Measurements from ENCODE around the gene GPR42.

DNA sequence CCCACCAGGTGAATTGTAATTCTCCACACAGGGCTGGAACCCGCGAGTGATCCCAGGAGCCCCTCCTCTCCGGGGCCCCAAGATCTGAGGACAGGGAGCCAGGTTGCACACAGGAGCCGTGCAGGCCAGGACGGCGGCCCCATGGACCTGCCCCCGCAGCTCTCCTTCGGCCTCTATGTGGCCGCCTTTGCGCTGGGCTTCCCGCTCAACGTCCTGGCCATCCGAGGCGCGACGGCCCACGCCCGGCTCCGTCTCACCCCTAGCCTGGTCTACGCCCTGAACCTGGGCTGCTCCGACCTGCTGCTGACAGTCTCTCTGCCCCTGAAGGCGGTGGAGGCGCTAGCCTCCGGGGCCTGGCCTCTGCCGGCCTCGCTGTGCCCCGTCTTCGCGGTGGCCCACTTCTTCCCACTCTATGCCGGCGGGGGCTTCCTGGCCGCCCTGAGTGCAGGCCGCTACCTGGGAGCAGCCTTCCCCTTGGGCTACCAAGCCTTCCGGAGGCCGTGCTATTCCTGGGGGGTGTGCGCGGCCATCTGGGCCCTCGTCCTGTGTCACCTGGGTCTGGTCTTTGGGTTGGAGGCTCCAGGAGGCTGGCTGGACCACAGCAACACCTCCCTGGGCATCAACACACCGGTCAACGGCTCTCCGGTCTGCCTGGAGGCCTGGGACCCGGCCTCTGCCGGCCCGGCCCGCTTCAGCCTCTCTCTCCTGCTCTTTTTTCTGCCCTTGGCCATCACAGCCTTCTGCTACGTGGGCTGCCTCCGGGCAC is 19.3 kb upstream of the GPR42 start:
- TF ChIP-seq, protein P1, sequence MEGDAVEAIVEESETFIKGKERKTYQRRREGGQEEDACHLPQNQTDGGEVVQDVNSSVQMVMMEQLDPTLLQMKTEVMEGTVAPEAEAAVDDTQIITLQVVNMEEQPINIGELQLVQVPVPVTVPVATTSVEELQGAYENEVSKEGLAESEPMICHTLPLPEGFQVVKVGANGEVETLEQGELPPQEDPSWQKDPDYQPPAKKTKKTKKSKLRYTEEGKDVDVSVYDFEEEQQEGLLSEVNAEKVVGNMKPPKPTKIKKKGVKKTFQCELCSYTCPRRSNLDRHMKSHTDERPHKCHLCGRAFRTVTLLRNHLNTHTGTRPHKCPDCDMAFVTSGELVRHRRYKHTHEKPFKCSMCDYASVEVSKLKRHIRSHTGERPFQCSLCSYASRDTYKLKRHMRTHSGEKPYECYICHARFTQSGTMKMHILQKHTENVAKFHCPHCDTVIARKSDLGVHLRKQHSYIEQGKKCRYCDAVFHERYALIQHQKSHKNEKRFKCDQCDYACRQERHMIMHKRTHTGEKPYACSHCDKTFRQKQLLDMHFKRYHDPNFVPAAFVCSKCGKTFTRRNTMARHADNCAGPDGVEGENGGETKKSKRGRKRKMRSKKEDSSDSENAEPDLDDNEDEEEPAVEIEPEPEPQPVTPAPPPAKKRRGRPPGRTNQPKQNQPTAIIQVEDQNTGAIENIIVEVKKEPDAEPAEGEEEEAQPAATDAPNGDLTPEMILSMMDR (IDR thresholded peaks at IDR 0.05) = no peak
- TF ChIP-seq EZH2 (IDR thresholded peaks at IDR 0.05; ENCODE audit: borderline replicate concordance, insufficient read depth, low read depth, low read length, poor library complexity, severe bottlenecking) = no peak

All from B cell (primary cell).